ENCODE data around the gene SPOCK2. TPM values are rescaled to one million over a fixed set of nuclear protein-coding genes. Genes with fewer than 3 reads are reported as not detected.

SPOCK2 gene
- total and polyA plus RNA-seq, 2 donors (not counting 1 experiment from before 2014, with no cell fraction given), result 0.02 to 0.33 TPM

DNA sequence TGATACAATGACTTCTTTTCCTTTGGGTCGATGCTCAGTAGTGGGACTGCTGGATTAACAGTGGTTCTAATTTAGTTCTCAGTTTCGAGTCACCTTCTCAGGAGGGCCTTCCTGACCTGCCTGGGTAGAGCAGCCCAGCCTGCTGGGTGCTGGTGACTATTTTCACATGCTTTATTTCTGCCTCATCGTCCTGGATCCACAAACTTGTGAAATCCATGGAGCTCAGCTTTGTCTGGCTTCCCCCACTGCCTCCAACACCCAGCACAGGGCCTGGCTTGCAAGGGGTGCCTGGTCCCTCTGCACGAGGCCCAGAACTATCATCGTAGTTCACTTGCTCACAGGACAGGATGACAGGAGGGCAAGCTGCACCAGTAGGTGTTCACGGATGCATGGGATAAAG is 46.9 kb downstream of the SPOCK2 start:
- peaks cover 6% of the 10 kb centered on the region for H3K4me1 ChIP-seq (ENCODE audit: control insufficient read depth, extremely low read depth, insufficient read depth, low read length)
- H3K9ac ChIP-seq (ENCODE audit: insufficient read depth, low read length), result no peak overlapping the region
- DNase-seq (ENCODE audit: low read depth in 2 of 2), result no peak
- no peaks in the 10 kb centered on the region for H3K9me3 ChIP-seq (ENCODE audit: control insufficient read depth, insufficient read depth, low read depth, low read length)
- no peaks in the 10 kb centered on the region for H3K27me3 ChIP-seq (ENCODE audit: control insufficient read depth, insufficient read depth, low read length)
- no peak overlapping the region for H3K27ac ChIP-seq (ENCODE audit: insufficient read depth, low read length)
- H3K36me3 ChIP-seq (ENCODE audit: control insufficient read depth, insufficient read depth, low read length), result no peaks in the 10 kb centered on the region
- no peak overlapping the region for H3K4me2 ChIP-seq (ENCODE audit: extremely low read depth, insufficient read depth, low read length)
- H3K4me3 ChIP-seq (replicated peaks in 1 of 4; ENCODE audit: control extremely low read depth in 1 of 4, insufficient read depth in 1 of 4, low read depth in 3 of 4, low read length in 4 of 4), result no peak overlapping the region
- H2AFZ ChIP-seq (ENCODE audit: low read length), result no peak overlapping the region
- TF ChIP-seq EZH2 (IDR thresholded peaks at IDR 0.05; ENCODE audit: low read length, missing control alignments), result no peak
- TF ChIP-seq, protein P1, sequence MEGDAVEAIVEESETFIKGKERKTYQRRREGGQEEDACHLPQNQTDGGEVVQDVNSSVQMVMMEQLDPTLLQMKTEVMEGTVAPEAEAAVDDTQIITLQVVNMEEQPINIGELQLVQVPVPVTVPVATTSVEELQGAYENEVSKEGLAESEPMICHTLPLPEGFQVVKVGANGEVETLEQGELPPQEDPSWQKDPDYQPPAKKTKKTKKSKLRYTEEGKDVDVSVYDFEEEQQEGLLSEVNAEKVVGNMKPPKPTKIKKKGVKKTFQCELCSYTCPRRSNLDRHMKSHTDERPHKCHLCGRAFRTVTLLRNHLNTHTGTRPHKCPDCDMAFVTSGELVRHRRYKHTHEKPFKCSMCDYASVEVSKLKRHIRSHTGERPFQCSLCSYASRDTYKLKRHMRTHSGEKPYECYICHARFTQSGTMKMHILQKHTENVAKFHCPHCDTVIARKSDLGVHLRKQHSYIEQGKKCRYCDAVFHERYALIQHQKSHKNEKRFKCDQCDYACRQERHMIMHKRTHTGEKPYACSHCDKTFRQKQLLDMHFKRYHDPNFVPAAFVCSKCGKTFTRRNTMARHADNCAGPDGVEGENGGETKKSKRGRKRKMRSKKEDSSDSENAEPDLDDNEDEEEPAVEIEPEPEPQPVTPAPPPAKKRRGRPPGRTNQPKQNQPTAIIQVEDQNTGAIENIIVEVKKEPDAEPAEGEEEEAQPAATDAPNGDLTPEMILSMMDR (conservative IDR thresholded peaks at IDR 0.05 in 1 of 2, IDR thresholded peaks at IDR 0.05 in 1 of 2; ENCODE audit: low read depth in 1 of 2, low read length in 2 of 2), result no peak
- H3K79me2 ChIP-seq (ENCODE audit: control insufficient read depth, insufficient read depth, low read length), result no peaks in the 10 kb centered on the region
- H4K20me1 ChIP-seq (ENCODE audit: control insufficient read depth, extremely low read depth, insufficient read depth, low read length), result no peaks in the 10 kb centered on the region

DNA sequence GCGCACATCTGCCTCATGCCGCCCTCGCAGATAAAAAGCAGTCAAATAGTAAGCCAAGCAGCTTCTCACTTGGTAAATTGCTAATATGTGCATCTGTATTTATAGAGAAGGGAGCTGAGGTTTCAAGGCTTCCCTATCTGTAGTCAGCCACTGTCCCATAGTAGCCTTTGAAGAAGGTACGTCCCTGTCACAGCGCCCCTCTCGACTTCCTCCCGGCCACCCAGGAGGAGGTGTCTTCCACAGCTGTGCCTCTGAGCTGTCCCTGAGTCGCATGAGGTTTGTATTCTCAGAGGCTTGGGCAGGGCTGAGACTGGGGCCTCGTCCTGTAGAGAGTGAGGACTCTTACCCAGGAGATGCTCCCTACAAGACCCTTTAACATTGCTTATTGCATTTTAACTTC is 49.0 kb downstream of the SPOCK2 start:
- no peak overlapping the region for H3K4me2 ChIP-seq (ENCODE audit: extremely low read depth, insufficient read depth, low read length)
- H3K4me1 ChIP-seq (ENCODE audit: control insufficient read depth, extremely low read depth, insufficient read depth, low read length), result peaks cover 6% of the 10 kb centered on the region
- TF ChIP-seq, protein P1 (conservative IDR thresholded peaks at IDR 0.05 in 1 of 2, IDR thresholded peaks at IDR 0.05 in 1 of 2; ENCODE audit: low read depth in 1 of 2, low read length in 2 of 2), result no peak
- TF ChIP-seq EZH2 (IDR thresholded peaks at IDR 0.05; ENCODE audit: low read length, missing control alignments), result no peak

DNA sequence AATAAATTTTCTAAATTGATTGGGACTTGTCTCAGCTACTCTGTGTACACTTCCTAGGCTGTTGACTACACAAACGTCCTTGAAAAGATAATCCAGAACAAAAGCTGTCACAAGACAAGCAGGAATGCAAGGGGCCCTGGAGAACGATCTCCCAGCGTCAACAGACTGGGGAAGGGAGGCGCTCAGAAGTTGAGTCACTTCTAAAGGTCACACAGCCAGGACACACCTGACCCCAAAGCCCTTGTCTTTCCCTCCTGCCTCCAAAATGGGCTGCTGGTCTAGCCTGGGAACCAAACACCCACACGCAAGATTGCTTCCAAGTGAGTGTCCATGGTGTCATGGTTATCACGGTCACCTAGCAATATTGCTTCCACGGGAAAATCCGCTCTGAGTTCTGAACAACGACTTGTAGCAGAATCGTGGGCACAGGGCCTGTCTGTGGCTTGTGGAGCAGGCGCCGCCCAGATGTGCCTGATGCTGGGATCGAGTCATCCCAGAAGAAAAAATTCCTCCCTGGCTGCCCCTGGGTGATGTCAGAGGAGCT is 49.8 kb downstream of the SPOCK2 start:
- H3K4me3 ChIP-seq (replicated peaks in 1 of 4; ENCODE audit: control extremely low read depth in 1 of 4, insufficient read depth in 1 of 4, low read depth in 3 of 4, low read length in 4 of 4), result no peak overlapping the region
- no peak overlapping the region for H3K27ac ChIP-seq (ENCODE audit: insufficient read depth, low read length)
- peak; percentile 54 to 76 for DNase-seq (ENCODE audit: low read depth in 2 of 2)
- no peaks in the 10 kb centered on the region for H3K36me3 ChIP-seq (ENCODE audit: control insufficient read depth, insufficient read depth, low read length)
- TF ChIP-seq EZH2 (IDR thresholded peaks at IDR 0.05; ENCODE audit: low read length, missing control alignments), result no peak
- TF ChIP-seq, protein P1 (conservative IDR thresholded peaks at IDR 0.05 in 1 of 2, IDR thresholded peaks at IDR 0.05 in 1 of 2; ENCODE audit: low read depth in 1 of 2, low read length in 2 of 2), result no peak
- H3K79me2 ChIP-seq (ENCODE audit: control insufficient read depth, insufficient read depth, low read length), result no peaks in the 10 kb centered on the region
- H3K9ac ChIP-seq (ENCODE audit: insufficient read depth, low read length), result no peak overlapping the region
- H3K4me2 ChIP-seq (ENCODE audit: extremely low read depth, insufficient read depth, low read length), result no peak overlapping the region
- no peaks in the 10 kb centered on the region for H4K20me1 ChIP-seq (ENCODE audit: control insufficient read depth, extremely low read depth, insufficient read depth, low read length)
- no peaks in the 10 kb centered on the region for H3K9me3 ChIP-seq (ENCODE audit: control insufficient read depth, insufficient read depth, low read depth, low read length)
- H3K27me3 ChIP-seq (ENCODE audit: control insufficient read depth, insufficient read depth, low read length), result peaks cover 2% of the 10 kb centered on the region
- no peak overlapping the region for H2AFZ ChIP-seq (ENCODE audit: low read length)
- peaks cover 6% of the 10 kb centered on the region for H3K4me1 ChIP-seq (ENCODE audit: control insufficient read depth, extremely low read depth, insufficient read depth, low read length)

More for the DNA sequence above, 49.0 kb downstream of the SPOCK2 start:
- H4K20me1 ChIP-seq (ENCODE audit: control insufficient read depth, extremely low read depth, insufficient read depth, low read length), result no peaks in the 10 kb centered on the region
- H3K9me3 ChIP-seq (ENCODE audit: control insufficient read depth, insufficient read depth, low read depth, low read length), result no peaks in the 10 kb centered on the region
- H2AFZ ChIP-seq (ENCODE audit: low read length), result peak overlapping the region; percentile 41
- H3K79me2 ChIP-seq (ENCODE audit: control insufficient read depth, insufficient read depth, low read length), result no peaks in the 10 kb centered on the region
- no peaks in the 10 kb centered on the region for H3K36me3 ChIP-seq (ENCODE audit: control insufficient read depth, insufficient read depth, low read length)
- H3K27me3 ChIP-seq (ENCODE audit: control insufficient read depth, insufficient read depth, low read length), result peaks cover 2% of the 10 kb centered on the region
- H3K27ac ChIP-seq (ENCODE audit: insufficient read depth, low read length), result no peak overlapping the region
- no peak overlapping the region for H3K4me3 ChIP-seq (replicated peaks in 1 of 4; ENCODE audit: control extremely low read depth in 1 of 4, insufficient read depth in 1 of 4, low read depth in 3 of 4, low read length in 4 of 4)
- no peak overlapping the region for H3K9ac ChIP-seq (ENCODE audit: insufficient read depth, low read length)
- no peak for DNase-seq (ENCODE audit: low read depth in 2 of 2)

Data from fibroblast of lung (primary cell).